Germinal center (tissue), 1 donor: Measurements from ENCODE around the gene FCMR.

Experiments used
- DNase-seq: peaks from one replicate; pipeline ENCODE4 v3.0.0; 2012; ENCODE audit warnings: mixed read lengths, low spot score

The FCMR gene

DNA sequence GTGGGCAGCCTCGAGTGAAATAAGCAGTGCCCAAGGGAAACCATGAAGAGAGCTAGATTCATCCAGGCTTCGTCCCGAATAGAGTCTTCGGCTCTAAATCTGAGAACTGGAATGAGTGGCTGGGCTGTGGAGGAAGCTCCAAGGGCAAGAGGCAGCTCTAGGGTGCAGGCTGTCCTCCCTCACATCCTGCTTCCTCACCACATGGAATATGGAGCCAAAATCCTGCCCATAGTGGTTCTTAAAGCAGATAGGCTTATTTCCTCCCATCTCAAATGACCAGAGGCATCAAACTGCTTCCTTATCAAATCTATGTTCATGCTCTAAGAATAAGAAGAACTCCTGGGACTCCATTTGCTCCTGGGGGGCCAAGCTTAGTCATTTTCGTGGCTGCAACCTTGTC, 22.0 kb downstream of the FCMR start:
- DNase-seq = no peak

DNA sequence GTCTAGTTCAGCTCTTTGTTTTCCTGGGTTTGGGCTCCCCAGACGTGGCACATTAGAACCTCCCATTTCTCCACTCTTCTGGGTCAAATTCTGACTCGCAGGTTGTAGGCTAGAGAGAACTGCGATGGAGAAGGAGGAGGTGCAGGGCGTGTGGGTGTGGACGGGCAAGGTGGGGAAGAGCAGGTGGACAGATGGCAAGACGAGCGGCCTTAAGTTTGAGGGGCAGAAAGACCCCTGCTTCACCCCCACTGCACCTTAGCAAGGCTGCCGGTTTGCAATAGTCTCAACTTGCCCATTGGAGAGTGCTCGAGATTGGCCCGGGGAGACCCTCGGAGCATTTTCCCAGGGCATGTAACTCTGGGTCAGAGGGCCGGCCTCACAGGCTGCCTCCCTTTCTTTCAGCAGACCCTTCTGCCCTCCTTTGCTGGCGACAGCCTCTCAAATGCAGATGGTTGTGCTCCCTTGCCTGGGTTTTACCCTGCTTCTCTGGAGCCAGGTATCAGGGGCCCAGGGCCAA, 22.8 kb downstream of the FCMR start:
- no peak for DNase-seq

DNA sequence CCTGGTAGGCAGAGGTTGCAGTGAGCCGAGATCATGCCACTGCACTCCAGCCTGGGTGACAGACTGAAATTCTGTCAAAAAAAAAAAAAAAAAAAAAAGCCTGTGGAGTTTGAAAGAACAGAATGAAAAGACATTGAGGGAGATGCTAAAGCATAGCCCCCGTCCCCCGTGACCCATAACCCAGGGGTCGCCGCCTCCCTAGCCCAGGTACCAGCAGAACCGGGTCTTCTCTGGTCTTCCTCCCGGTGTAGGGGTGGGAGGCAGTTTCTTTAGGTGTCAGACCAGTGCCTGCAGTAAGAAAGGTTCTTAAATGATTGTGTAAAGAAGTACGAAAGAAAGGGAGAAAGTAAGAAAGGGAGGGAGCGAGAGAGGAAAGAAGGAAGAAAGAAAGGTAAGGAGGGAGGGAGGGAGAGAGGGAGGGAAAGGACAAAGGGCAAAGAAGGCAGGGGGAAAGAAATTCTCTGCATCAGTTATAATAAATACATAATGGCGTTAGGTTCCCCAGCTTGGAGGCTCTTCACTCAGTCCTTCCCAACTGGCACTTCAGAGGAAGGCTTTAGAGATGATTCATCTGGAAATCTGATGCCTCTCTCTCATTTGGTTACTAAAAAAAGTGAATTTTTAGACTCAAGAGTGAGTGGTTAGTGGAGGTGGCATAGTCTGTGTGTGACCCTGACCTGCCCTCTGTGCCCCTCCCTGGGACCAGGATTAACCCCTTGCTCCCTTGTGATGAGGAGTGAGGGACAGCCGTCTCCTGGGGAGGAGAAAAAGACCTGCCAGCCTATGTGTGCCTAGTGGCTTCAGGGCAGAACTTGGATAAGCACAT, 23.4 kb downstream of the FCMR start:
- DNase-seq = no peak

DNA sequence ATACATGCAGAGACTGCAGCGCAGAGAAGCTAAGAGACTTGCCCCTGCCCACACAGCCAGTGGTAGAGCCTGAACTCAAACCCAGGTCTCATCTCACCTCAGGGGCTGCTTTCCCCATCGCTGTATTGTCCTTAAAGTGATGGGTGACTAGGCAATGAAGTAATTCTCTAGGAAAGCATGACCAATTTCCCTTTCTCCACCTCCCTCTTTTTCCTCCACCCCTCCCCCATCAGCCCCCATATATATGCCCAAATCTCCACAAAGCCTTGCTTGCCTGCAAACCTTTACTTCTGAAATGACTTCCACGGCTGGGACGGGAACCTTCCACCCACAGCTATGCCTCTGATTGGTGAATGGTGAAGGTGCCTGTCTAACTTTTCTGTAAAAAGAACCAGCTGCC, 24.6 kb downstream of the FCMR start, which contains the start of gene IL24:
IL24 (plus strand) TSS at position 269 of the 400 bp plus-strand sequence. CDS start 390 bp downstream, outside the sequence.
- DNase-seq = no peak

DNA sequence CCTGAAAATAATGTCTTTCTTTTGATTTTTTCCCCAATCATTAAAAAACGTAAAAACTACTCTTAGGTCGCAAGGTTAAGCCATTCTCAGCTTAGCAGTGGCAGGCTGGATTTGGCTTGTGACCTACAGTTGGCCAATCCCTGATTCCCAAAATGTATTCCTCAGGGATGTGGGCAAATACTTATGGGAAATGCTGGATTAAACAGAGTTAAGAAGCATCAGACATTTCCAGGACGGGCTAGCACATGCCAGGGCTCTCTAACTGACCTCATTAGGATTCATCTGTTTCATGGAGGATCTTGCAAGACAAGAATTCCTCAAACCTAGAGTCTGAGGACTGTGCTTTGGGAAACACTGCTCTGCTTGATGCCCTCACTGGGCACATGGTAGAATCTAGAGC, 25.5 kb downstream of the FCMR start:
- no peak for DNase-seq

DNA sequence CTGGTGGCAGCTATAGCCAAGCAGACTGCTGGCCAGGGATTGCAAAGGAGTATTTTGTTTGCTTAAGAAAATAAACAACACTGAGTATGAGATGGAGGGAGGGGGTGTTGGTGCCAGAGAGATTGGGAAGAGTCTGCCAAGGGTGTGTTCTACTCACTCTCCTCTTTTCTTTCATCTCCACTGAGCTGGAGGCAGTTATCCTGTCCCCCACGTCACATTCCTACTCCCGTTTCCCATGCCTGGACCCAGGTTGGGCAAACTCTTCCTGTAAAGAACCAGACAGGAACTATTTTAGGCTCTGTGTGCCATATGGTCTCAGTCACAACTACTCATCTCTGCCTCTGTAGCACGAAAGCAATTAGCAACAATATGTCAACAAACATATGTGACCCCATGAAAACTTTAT, 25.9 kb downstream of the FCMR start:
- DNase-seq = no peak

DNA sequence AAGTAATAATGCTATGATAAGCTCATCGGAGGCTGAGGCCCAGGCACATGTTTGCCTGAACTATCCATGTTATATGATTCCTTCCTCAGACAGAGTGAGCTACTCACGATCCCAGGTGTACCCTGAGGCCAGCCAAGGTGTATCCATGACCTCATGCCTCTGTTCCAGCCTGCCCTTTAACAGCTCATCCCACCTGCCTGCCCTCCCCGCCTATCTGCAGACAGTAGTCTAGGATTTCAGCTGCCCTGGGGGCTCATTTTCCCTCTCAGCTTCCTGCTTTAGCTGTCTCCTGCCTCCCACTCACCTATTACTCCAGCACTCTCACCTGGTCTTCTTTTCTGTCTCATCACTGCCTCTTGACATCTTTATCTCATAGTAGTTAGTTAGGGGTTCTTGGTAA, 26.4 kb downstream of the FCMR start:
- DNase-seq = no peak

DNA sequence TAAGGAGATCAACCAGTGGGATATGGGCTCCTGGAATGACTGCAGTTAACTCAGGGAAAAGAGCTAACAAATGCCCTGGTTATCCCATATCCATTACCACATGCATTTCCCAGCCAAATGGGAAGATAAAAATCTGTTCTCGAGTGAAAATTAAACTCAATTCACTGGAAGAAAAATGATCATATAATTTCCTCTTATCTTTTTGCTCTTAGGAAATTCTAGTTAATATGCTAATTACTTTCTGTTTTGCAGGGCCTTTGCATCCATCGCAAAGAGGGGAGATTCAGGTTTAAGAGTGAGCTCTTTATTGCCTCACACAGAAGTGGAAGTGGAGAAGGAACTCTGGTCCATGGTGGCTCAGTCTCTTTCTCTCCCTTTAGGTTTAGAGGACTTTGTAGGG, 28.4 kb downstream of the FCMR start:
- no peak for DNase-seq

DNA sequence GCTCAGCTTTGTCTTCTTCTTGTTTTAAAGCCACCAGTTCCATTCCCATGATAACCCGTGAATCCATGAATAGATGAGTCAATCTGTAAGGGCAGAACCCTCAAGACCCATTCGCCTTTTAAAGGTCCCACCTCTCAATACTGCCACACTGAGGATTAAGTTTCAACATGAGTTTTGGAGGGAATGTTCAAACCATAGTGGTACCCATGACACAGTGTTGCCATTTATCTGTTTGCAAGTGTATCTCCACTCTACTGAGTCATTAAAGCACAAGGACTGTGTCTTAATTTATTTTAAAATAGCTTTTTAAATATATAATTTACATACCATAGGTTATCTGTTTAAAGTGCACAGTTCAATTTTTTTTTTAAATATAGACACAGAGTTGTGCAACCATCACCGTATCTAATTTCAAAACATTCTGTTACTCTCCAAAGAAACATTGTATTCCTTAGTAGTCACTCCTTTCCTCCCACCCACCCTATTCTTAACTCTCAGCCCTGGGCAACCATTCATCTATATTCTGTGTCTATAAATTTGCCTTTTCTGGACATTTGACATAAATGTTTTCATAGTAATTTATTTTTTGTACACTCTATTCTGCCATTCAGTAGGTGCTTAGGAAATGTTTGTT, 29.3 kb downstream of the FCMR start:
- no peak for DNase-seq

DNA sequence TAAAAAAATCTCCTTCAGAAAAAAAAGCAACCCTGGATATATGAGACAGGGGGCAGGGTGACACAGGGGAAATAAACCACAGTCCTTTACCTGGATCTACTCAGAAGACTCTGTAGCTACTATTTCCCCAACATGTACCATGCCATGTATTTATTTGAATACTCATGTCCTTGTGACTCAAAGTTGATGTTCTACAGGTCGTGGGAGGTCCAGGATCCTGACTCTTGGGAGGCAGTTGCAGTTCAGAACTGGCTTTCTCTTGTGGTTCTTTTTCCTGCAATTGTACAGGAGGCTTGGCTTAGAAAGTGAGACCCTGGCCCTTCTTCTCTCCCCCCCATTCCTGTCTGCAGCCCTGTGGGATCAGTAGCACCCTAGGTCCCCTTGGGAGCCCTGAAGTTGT, 30.3 kb downstream of the FCMR start:
- DNase-seq = no peak

DNA sequence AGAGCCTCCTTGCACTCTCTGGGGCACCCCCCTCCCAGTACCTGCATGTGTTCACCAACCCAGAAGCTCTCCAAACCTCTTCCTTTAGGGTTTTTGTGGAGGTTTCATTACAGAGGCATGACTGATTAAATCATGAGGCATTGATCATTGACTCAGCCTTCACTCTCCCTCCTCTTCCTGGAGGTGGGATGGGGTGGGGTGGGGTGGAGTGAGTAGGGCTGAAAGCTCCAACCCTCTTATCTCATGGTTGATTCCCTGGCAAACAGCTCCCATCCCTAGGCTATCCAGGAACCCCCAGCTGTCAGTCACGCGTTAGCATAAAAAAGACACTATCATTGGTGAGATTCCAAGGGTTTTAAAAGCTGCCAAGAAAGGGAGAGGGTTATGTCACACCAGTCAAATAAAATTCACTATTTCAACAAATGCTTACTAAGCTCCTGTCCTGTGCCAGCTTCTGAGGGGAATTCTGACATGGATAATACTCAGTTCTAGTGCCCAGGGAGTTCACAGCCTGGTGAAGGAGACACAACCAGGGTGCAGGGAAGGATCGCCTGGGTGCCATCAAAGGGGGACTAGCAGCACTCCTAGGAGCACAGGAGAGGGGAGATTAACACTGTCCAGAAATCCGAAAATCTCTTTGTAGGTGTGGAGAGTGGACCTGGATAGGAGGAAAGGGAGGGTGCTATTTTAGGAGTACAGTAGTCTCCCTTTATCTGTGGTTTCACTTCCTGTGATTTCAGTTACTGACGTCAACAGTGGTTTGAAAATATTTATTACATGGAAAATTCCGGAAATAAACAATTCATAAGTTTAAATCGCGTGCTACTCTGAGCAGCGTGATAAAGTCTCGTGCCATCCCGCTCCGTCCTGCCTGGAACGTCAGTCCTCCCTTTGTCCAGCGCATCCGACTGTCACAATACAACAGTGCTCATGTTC, 31.3 kb downstream of the FCMR start:
- no peak for DNase-seq

DNA sequence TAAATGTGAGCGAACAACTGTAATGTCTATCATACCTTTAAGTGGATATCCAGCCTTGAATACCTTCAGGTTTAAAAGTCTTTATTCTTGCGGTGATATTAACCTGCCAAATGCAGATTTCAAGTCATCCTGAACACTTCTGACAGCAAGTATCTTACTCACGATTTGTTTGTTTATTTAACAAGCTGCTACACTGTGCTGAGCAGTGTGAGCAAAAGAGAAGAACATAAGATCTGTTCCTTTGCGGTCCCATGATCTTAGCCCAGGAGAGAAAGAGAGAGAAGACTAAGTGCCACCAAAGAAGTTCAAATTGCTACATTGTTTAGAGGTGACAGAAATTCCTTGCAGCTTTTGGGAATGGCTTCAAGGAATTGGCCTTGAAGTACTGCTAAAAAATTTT, 34.0 kb downstream of the FCMR start:
- DNase-seq = no peak

DNA sequence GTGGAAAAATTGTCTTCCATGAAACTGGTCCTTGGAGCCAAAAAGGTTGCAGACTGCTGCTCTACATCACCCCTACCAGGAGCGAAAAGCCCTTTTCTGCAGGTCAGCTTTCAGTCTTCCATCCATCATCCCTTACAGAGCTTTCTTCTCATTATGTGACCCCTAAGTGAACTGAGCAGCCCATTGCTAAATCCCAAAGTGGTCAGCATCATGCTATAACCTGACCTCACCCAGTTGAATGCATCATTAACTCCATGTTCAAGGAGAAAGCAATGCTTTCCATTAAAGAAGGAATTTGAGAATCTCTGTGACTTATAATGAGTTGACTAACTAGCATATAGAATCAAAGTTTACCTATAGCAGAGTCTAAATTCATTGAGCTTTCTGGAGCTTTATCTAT, 34.9 kb downstream of the FCMR start:
- no peak for DNase-seq

DNA sequence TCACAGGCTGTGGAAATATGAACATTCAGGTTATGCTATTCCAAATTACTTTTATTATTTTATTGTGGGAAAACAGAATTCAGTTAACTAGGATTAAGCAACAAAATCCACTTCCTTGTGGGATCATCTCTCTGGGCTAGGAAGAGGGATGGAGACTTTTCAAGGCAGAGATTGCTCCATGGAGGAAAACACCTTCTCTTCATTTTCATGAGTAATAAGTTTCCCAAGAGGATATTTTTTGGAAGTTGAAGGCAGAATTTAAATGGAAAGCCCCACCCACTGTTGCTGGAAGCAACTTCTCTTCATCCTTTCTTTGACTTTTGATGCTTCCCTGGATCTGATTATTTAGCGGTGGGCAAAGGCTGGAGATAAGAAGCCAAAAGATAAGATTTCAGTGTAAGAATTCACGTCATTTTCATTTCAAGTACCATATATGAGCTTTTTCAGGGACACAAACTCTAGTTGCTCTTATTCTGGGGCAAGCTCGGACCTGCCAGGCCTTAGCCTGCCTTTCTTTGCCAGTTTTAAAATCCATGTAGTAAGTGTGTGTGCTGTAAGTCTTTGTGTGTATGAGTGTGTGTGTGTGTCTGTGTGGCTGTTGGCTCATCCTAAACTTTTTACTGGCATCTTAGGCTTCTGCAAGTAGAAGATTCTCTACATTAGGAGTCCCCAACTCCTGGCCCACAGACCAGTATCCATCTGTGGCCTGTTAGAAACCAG, 36.2 kb downstream of the FCMR start:
- DNase-seq = no peak

DNA sequence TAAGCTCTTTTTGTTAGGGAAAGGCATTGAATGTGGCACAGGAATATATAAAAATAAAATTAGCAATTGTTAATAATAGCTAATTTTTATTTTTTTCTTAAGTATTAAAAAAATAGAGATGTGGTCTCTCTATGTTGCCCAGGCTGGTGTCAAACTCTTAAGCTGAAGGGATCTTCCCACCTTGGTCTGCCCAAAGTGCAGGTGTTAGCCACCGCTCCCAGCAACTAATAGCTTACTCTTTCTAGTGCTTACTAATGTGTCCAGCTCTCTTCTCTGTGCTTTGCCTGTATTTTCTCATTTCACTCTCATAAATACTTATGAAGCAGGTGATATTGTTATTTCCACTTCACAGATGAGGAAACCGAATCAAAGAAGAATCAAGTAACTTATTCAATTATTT, 37.9 kb downstream of the FCMR start:
- no peak for DNase-seq

DNA sequence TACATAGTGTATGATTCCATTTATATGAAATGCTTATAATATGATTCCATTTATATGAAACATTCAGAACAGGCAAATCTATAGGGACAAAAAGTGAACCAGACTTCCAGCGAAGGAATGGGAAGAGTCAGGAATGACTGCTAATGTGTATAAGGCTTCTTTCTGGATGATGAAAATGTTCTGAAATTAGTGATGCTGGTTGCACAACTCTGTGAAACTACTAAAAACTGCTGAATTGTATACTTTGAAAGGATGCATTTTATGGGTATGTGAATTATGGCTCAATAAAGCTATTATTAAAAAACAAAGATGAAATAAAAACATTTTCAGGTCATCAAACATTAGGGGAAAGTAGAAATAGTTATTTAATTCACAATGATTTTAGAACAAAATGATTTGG, 38.6 kb downstream of the FCMR start:
- DNase-seq = no peak

DNA sequence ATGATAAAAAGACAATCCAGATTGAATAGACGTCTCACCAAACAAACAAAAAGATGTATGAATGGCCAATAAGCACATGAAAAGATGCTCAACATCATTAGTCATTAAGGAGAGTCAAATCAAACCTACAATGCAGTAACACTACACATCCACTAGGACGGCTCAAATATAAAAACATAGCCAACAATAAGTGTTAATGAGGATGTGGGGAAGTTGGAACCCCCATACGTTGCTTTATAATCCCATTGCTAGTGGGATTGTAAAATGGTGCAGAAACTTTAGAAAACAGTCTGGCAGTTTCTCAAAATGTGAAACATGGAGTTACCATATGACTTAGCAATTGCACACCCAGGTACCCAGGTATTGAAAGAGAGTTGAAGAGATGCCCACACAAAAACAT, 39.2 kb downstream of the FCMR start:
- DNase-seq = no peak

DNA sequence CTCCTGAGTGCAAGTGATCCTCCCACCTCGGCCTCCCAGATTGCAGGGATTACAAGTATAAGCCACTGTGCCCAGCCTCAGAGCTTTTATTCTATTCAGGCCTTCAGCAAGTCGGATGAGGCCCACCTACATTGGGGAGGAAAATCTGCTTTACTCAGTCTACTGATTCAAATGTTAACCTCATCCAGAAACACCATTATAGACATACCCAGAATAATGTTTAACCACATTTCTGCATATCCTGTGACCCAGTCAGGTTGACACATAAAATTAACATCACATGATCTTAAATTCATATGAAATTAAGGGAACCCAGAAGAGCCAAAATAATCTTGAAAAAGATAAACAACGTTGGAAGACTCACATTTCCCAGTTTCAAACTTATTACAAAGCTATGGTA, 41.4 kb downstream of the FCMR start:
- DNase-seq = no peak

DNA sequence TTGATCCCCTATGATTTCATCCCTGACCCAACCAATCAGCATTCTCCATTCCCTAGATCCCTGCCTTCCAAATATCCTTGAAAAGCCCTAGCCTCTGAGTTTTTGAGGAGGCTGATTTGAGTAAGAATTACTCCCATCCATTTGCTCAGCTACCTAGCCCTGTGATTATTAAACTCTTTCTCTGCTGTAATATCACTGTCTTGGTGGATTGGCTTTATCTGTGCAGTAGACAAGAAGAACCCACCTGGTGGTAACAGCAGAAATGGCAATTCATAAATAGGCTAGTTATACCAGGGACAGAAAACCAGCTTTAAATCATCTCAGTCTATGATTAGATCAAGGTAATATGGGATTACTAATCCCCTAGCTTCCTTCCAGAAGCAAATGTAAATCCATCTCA, 43.3 kb downstream of the FCMR start:
- no peak for DNase-seq

DNA sequence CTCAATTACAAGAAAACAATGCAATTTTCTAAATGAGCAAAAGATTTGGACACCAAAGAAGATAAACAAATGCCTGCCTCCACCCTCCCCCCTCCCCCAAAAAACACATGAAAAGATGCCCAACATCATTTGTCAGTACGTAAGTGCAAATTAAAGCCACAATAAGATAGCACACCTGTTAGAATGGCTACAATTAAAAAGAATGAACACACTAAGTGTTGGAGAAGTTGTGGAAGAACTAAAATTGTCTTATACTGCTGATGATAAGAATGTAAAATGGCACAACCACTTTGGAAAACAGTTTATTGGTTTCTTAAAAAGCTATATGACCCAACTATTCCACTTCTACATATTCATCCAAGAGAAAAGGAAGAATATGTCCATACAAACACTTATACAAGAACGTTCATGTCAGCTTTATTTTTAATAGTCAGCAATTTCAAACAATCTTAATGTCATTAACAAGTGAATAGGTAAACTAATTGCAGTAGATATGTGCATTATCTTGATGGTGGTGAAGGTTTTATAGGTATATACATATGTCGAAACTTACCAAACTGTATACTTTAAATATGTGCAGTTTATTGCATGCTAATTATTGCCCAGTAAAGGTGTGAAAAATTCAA, 45.9 kb downstream of the FCMR start:
- DNase-seq = no peak

DNA sequence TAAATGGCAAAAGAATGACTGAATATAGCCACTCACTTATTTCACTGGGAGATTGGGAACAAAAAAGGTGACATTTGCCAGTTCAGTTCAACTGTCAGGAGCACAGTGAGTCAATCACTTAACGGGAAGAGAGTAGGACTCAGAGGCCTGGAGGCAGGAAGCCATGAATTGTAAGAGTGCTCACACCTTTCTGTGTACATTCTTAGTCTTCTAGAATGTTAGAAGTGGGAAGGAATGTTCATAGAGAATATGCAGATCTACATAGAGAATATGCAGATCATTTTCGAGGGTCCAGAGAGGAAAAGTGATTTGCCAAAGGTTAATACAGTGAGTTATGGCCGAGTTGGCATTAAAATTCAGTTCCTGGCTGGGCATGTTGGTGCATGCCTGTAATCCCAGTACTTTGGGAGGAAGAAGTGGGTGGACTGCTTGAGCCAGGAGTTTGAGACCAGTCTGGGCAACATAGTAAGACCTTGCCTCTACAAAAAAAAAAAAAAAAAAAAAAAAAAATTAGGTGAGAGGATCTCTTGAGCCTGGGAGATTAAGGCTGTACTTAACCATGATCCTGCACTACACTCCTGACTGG, 48.0 kb downstream of the FCMR start:
- DNase-seq = no peak
